Mucosa of rectum (tissue), 2 donors: ENCODE measurements around the gene GLP2R.
"Not testable (repeated sequence)": the region's sequence is repeated elsewhere in the genome, so short reads cannot be mapped to it uniquely, and the experiment has no call there.

ENCODE experiments used
- H3K27ac ChIP-seq, 2 donors: one replicate each; pipeline ENCODE4 v1.7.0; 2013; ENCODE audit warnings: inconsistent platforms in 2 of 2, low read depth in 2 of 2, low read length in 2 of 2
- H3K27me3 ChIP-seq, 2 donors: one replicate each; pipeline ENCODE4 v1.7.0; 2013; ENCODE audit warnings: low read length in 2 of 2; ENCODE audit not compliant: control insufficient read depth in 2 of 2, insufficient read depth in 2 of 2
- H3K36me3 ChIP-seq, 2 donors: one replicate each; pipeline ENCODE4 v1.7.0; 2013; ENCODE audit warnings: low read length in 2 of 2; ENCODE audit not compliant: control insufficient read depth in 2 of 2, insufficient read depth in 2 of 2
- H3K4me1 ChIP-seq, 2 donors: one replicate each; pipeline ENCODE4 v1.7.0; 2013; ENCODE audit warnings: low read length in 2 of 2, mild to moderate bottlenecking in 1 of 2; ENCODE audit not compliant: control insufficient read depth in 2 of 2, insufficient read depth in 2 of 2
- H3K4me3 ChIP-seq, 2 donors: one replicate each; pipeline ENCODE4 v1.7.0; 2013; ENCODE audit warnings: low read length in 2 of 2
- H3K9ac ChIP-seq, 2 donors: one replicate each; pipeline ENCODE4 v1.7.0; 2013; ENCODE audit warnings: low read length in 2 of 2, low read depth in 1 of 2, mild to moderate bottlenecking in 1 of 2
- H3K9me3 ChIP-seq, 2 donors: one replicate each; pipeline ENCODE4 v1.7.0; 2013; ENCODE audit warnings: low read length in 2 of 2; ENCODE audit not compliant: control insufficient read depth in 2 of 2
- donor health status: healthy.
- donor health status: Normal muscosa, but diverticular disease.

Gene GLP2R

GRCh38 chr17:9913476-9913875 is 87.8 kb downstream of the GLP2R start:
- Histone ChIP-seq H3K4me1 (no peaks in the 10 kb centered on the region), H3K4me3 (no peak overlapping the region), H3K27me3 (no peaks in the 10 kb centered on the region), H3K36me3 (peaks cover 0 to 2% of the 10 kb centered on the region in 2 donors), H3K9ac (no peak overlapping the region), H3K27ac (no peak overlapping the region), H3K9me3 (no peaks in the 10 kb centered on the region)

GRCh38 chr17:9916108-9916507 is 90.4 kb downstream of the GLP2R start:
- Histone ChIP-seq H3K36me3 (peaks cover 0 to 5% of the 10 kb centered on the region in 2 donors), H3K4me1 (no peaks in the 10 kb centered on the region), H3K4me3 (no peak overlapping the region), H3K27me3 (no peaks in the 10 kb centered on the region), H3K9me3 (no peaks in the 10 kb centered on the region), H3K27ac (no peak overlapping the region), H3K9ac (no peak overlapping the region)

GRCh38 chr17:9917131-9917530 is 91.4 kb downstream of the GLP2R start:
- Histone ChIP-seq H3K27ac (no peak overlapping the region), H3K4me3 (no peak overlapping the region), H3K27me3 (no peaks in the 10 kb centered on the region), H3K4me1 (no peaks in the 10 kb centered on the region), H3K9me3 (no peaks in the 10 kb centered on the region), H3K36me3 (peaks cover 0 to 5% of the 10 kb centered on the region in 2 donors), H3K9ac (no peak overlapping the region)

GRCh38 chr17:9917801-9918200 is 92.1 kb downstream of the GLP2R start:
- peaks cover 0 to 5% of the 10 kb centered on the region in 2 donors for H3K36me3 ChIP-seq

GRCh38 chr17:9918352-9918751 is 92.6 kb downstream of the GLP2R start:
- H3K4me1 ChIP-seq = no peaks in the 10 kb centered on the region
- peaks cover 0 to 5% of the 10 kb centered on the region in 2 donors for H3K36me3 ChIP-seq
- H3K27ac ChIP-seq = no peak overlapping the region
- no peak overlapping the region for H3K9ac ChIP-seq
- no peaks in the 10 kb centered on the region for H3K9me3 ChIP-seq
- H3K4me3 ChIP-seq = no peak overlapping the region
- no peaks in the 10 kb centered on the region for H3K27me3 ChIP-seq

More at GRCh38 chr17:9917801-9918200, 92.1 kb downstream of the GLP2R start:
- no peak overlapping the region for H3K4me3 ChIP-seq
- H3K27me3 ChIP-seq = no peaks in the 10 kb centered on the region
- H3K9me3 ChIP-seq = no peaks in the 10 kb centered on the region
- H3K4me1 ChIP-seq = no peaks in the 10 kb centered on the region
- no peak overlapping the region for H3K9ac ChIP-seq
- H3K27ac ChIP-seq = no peak overlapping the region

GRCh38 chr17:9918804-9919352 is 93.2 kb downstream of the GLP2R start:
- H3K9ac ChIP-seq = no peak overlapping the region
- no peaks in the 10 kb centered on the region for H3K9me3 ChIP-seq
- H3K27ac ChIP-seq = no peak overlapping the region
- H3K4me1 ChIP-seq = no peaks in the 10 kb centered on the region
- H3K4me3 ChIP-seq = no peak overlapping the region
- H3K27me3 ChIP-seq = no peaks in the 10 kb centered on the region
- peaks cover 0 to 5% of the 10 kb centered on the region in 2 donors for H3K36me3 ChIP-seq

GRCh38 chr17:9921216-9921615 is 95.5 kb downstream of the GLP2R start:
- not testable (repeated sequence) for H3K27me3 ChIP-seq, H3K4me3 ChIP-seq, H3K9me3 ChIP-seq, H3K36me3 ChIP-seq, H3K9ac ChIP-seq, H3K4me1 ChIP-seq, H3K27ac ChIP-seq

- Histone ChIP-seq H3K4me3 (no peak overlapping the region), H3K9me3 (no peaks in the 10 kb centered on the region), H3K27me3 (no peaks in the 10 kb centered on the region), H3K9ac (no peak overlapping the region), H3K4me1 (no peaks in the 10 kb centered on the region), H3K36me3 (peaks cover 0 to 3% of the 10 kb centered on the region in 2 donors), H3K27ac (no peak overlapping the region)
These were observed 96.5 kb downstream of the GLP2R start for GRCh38 chr17:9922012-9922848.

GRCh38 chr17:9924735-9925191 is 99.0 kb downstream of the GLP2R start:
- Histone ChIP-seq H3K9ac (no peak overlapping the region), H3K27ac (no peak overlapping the region), H3K4me1 (no peaks in the 10 kb centered on the region), H3K27me3 (no peaks in the 10 kb centered on the region), H3K36me3 (no peaks in the 10 kb centered on the region), H3K4me3 (no peak overlapping the region), H3K9me3 (no peaks in the 10 kb centered on the region)

GRCh38 chr17:9925457-9925856 is 99.7 kb downstream of the GLP2R start:
- H3K9ac ChIP-seq = no peak overlapping the region
- no peaks in the 10 kb centered on the region for H3K27me3 ChIP-seq
- no peak overlapping the region for H3K4me3 ChIP-seq
- no peaks in the 10 kb centered on the region for H3K4me1 ChIP-seq
- H3K9me3 ChIP-seq = no peaks in the 10 kb centered on the region
- no peak overlapping the region for H3K27ac ChIP-seq
- no peaks in the 10 kb centered on the region for H3K36me3 ChIP-seq
